Cardiac muscle cell (in vitro differentiated cells and primary cell): ENCODE measurements around the gene USF2. TPM values are rescaled to one million over a fixed set of nuclear protein-coding genes. Genes with fewer than 3 reads are reported as not detected.

ENCODE experiments used
- DNase-seq, 2 donors: peaks; one replicate each; pipeline versions ENCODE4 v3.0.0 to v3.0.0-alpha.2; 2010 to 2017; ENCODE audit warnings: low read depth in 1 of 2, low spot score in 1 of 2
- H3K27ac ChIP-seq: fragments of 200-600 bp; sonication (generic); 2 replicates; pipeline ENCODE4 v1.5.1; 2016
- H3K27me3 ChIP-seq: fragments of 200-600 bp; sonication (generic); 2 replicates; pipeline ENCODE4 v1.6.0; 2016; ENCODE audit warnings: control low read depth
- H3K36me3 ChIP-seq: fragments of 200-600 bp; sonication (generic); 2 replicates; pipeline ENCODE4 v1.5.1; 2016; ENCODE audit warnings: control low read depth
- H3K4me1 ChIP-seq: fragments of 200-600 bp; sonication (generic); 2 replicates; pipeline ENCODE4 v1.8.1; 2017; ENCODE audit warnings: low read depth, mild to moderate bottlenecking, mixed run types
- H3K4me3 ChIP-seq: fragments of 200-600 bp; sonication (generic); 2 replicates; pipeline ENCODE4 v1.5.1; 2016; ENCODE audit warnings: mild to moderate bottlenecking
- H3K9me3 ChIP-seq: fragments of 200-600 bp; sonication (generic); 2 replicates; pipeline ENCODE4 v1.5.1; 2017; ENCODE audit warnings: low read depth, mild to moderate bottlenecking, control low read depth
- CTCF ChIP-seq: IDR thresholded peaks from 2 replicates; pipeline ENCODE4 v1.5.1; 2012; ENCODE audit warnings: low read depth, mild to moderate bottlenecking, low read length
- polyA plus RNA-seq: library from polyadenylated mRNA; unstranded; fragments of >200 nt; fragmentation: Nextera tagmentation; extraction: Ambion mirVana; gene quantifications from 2 replicates; pipeline ENCODE4 v1.2.1, GENCODE V29; 2016
- total RNA-seq: library from RNA; depleted of rRNA; stranded (reverse); fragments of >200 nt; gene quantifications from 2 replicates; pipeline ENCODE4 v1.2.3, GENCODE V29; 2016

The USF2 gene
- total and polyA plus RNA-seq, 2 experiments from 2014 or later = 31.7 to 235 TPM

- Histone ChIP-seq H3K9me3 (no peaks in the 10 kb centered on the region), H3K27me3 (no peaks in the 10 kb centered on the region), H3K4me3 (no peak overlapping the region), H3K27ac (no peak overlapping the region), H3K4me1 (no peaks in the 10 kb centered on the region), H3K36me3 (no peaks in the 10 kb centered on the region)
- DNase-seq = no peak
- TF ChIP-seq CTCF = no peak
These were observed 20.1 kb downstream of the USF2 start for GRCh38 chr19:35288906-35289305.

GRCh38 chr19:35290381-35291127 lies 21.8 kb downstream of the USF2 start:
- TF ChIP-seq CTCF = no peak
- Histone ChIP-seq H3K36me3 (no peaks in the 10 kb centered on the region), H3K4me1 (no peaks in the 10 kb centered on the region), H3K27me3 (no peaks in the 10 kb centered on the region), H3K4me3 (no peak overlapping the region), H3K27ac (no peak overlapping the region), H3K9me3 (no peaks in the 10 kb centered on the region)
- no peak for DNase-seq

- no peak for DNase-seq
- H3K36me3 ChIP-seq = no peaks in the 10 kb centered on the region
- H3K9me3 ChIP-seq = no peaks in the 10 kb centered on the region
- TF ChIP-seq CTCF = no peak
- no peaks in the 10 kb centered on the region for H3K27me3 ChIP-seq
- no peaks in the 10 kb centered on the region for H3K4me1 ChIP-seq
- no peak overlapping the region for H3K4me3 ChIP-seq
- H3K27ac ChIP-seq = no peak overlapping the region
These were observed 22.5 kb downstream of the USF2 start for GRCh38 chr19:35291259-35291658.

- no peak within 1 kb of the TSS for H3K4me3 ChIP-seq
- H3K4me1 ChIP-seq = no peaks in the 10 kb centered on the region
- H3K36me3 ChIP-seq = no peaks in the 10 kb centered on the region
- no peaks in the 10 kb centered on the region for H3K9me3 ChIP-seq
- H3K27ac ChIP-seq = no peak within 1 kb of the TSS
- DNase-seq = no peak
- no peak for TF ChIP-seq CTCF
- H3K27me3 ChIP-seq = no peaks in the 10 kb centered on the region
These were observed 23.2 kb downstream of the USF2 start, which contains the start of gene MAG for GRCh38 chr19:35291916-35292315. Gene MAG, plus strand, starts transcription at chr19:35292161. Its CDS starts 3,248 bp downstream, at chr19:35295409.

GRCh38 chr19:35292421-35293362 lies 23.9 kb downstream of the USF2 start:
- Histone ChIP-seq H3K4me1 (no peaks in the 10 kb centered on the region), H3K9me3 (no peaks in the 10 kb centered on the region), H3K4me3 (no peak overlapping the region), H3K27ac (no peak overlapping the region), H3K36me3 (no peaks in the 10 kb centered on the region), H3K27me3 (no peaks in the 10 kb centered on the region)
- no peak for TF ChIP-seq CTCF
- no peak for DNase-seq
